ENCODE data around the gene SRSF5. TPM values are rescaled to one million over a fixed set of nuclear protein-coding genes. Genes with fewer than 3 reads are reported as not detected.
A peak's percentile ranks its signal among the peaks of the same experiment; 100 is the strongest.

SRSF5 gene
- total and polyA plus RNA-seq, 2 of the 13 experiments (the other 11 are each of a cell fraction or from before 2014, with no cell fraction given) = 189 to 277 TPM

DNA sequence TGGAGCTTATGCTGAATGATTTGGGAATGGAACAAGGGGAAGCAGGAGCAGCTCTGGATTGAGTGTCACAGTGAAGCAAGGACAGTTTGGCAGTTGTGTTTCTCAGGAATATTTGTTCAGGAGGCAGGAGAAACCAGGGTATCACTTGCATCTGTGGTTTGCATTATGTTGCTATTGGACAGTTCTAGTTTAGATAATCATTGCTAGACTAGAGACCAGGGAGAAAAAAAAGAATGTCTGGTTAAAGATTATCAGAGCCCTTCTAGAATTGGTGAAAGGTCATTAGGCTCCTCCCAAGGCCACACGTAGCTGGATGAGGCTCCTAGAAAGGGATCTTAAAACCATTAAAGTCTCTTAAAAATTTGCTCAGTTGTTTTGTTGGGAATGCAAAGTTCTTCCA lies 17.0 kb upstream of the SRSF5 start (continued):
- TF ChIP-seq, protein P1, sequence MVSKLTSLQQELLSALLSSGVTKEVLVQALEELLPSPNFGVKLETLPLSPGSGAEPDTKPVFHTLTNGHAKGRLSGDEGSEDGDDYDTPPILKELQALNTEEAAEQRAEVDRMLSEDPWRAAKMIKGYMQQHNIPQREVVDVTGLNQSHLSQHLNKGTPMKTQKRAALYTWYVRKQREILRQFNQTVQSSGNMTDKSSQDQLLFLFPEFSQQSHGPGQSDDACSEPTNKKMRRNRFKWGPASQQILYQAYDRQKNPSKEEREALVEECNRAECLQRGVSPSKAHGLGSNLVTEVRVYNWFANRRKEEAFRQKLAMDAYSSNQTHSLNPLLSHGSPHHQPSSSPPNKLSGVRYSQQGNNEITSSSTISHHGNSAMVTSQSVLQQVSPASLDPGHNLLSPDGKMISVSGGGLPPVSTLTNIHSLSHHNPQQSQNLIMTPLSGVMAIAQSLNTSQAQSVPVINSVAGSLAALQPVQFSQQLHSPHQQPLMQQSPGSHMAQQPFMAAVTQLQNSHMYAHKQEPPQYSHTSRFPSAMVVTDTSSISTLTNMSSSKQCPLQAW (CRISPR knock-in tag; IDR thresholded peaks at IDR 0.05) = no peak
- TF ChIP-seq ZMYM4 (CRISPR knock-in tag; IDR thresholded peaks at IDR 0.05) (0 out of 2 replicates have a peak, but pooled peaks have one; percentile 37), MIER2 (CRISPR knock-in tag; IDR thresholded peaks at IDR 0.05) (no peak), ELF1 (CRISPR knock-in tag; IDR thresholded peaks at IDR 0.05) (0 out of 2 replicates have a peak, but pooled peaks have one; percentile 5), NFYB (CRISPR knock-in tag; IDR thresholded peaks at IDR 0.05) (peak; percentile 64), ASH2L (IDR thresholded peaks at IDR 0.05; ENCODE audit: insufficient read length, low read depth, low read length) (peak; percentile 45), EED (CRISPR knock-in tag; IDR thresholded peaks at IDR 0.05) (no peak), ZNF292 (CRISPR knock-in tag; IDR thresholded peaks at IDR 0.05; ENCODE audit: borderline replicate concordance, low read depth) (peak; percentile 28; the same call in 1 of the 2 replicates), ZNF335 (CRISPR knock-in tag; IDR thresholded peaks at IDR 0.05) (no peak), NFYC (CRISPR knock-in tag; IDR thresholded peaks at IDR 0.05) (peak; percentile 40; the same call in 1 of the 2 replicates), HNRNPUL1 (IDR thresholded peaks at IDR 0.05; ENCODE audit: low read depth, low read length) (0 out of 2 replicates have a peak, but pooled peaks have one; percentile 39), MIXL1 (CRISPR knock-in tag; IDR thresholded peaks at IDR 0.05) (0 out of 2 replicates have a peak, but pooled peaks have one; percentile 22), GATAD2A (CRISPR knock-in tag; IDR thresholded peaks at IDR 0.05) (0 out of 2 replicates have a peak, but pooled peaks have one; percentile 13), PHF5A (CRISPR knock-in tag; IDR thresholded peaks at IDR 0.05; ENCODE audit: low read depth, unreplicated experiment) (peak; percentile 15), GLI4 (CRISPR knock-in tag; IDR thresholded peaks at IDR 0.05; ENCODE audit: borderline replicate concordance) (no peak), ZNF124 (CRISPR knock-in tag; IDR thresholded peaks at IDR 0.05) (0 out of 2 replicates have a peak, but pooled peaks have one; percentile 32), NR2F1 (CRISPR knock-in tag; IDR thresholded peaks at IDR 0.05) (0 out of 4 replicates have a peak, but pooled peaks have one; percentile 33 to 40), SAP130 (CRISPR knock-in tag; IDR thresholded peaks at IDR 0.05; ENCODE audit: low read depth) (peak; percentile 41), NR2F6 (IDR thresholded peaks at IDR 0.05) (peak; percentile 81), NR2F6 (CRISPR knock-in tag; IDR thresholded peaks at IDR 0.05) (peak; percentile 81), KAT7 (CRISPR knock-in tag; IDR thresholded peaks at IDR 0.05; ENCODE audit: borderline replicate concordance) (0 out of 2 replicates have a peak, but pooled peaks have one; percentile 22), ZNF614 (CRISPR knock-in tag; IDR thresholded peaks at IDR 0.05; ENCODE audit: borderline replicate concordance) (0 out of 2 replicates have a peak, but pooled peaks have one; percentile 25), RARA (CRISPR knock-in tag; IDR thresholded peaks at IDR 0.05) (peak; percentile 33; the same call in 1 of the 2 replicates), SIX1 (CRISPR knock-in tag; IDR thresholded peaks at IDR 0.05; ENCODE audit: borderline replicate concordance) (peak; percentile 39; the same call in 1 of the 2 replicates)
- TF ChIP-seq, protein P2, sequence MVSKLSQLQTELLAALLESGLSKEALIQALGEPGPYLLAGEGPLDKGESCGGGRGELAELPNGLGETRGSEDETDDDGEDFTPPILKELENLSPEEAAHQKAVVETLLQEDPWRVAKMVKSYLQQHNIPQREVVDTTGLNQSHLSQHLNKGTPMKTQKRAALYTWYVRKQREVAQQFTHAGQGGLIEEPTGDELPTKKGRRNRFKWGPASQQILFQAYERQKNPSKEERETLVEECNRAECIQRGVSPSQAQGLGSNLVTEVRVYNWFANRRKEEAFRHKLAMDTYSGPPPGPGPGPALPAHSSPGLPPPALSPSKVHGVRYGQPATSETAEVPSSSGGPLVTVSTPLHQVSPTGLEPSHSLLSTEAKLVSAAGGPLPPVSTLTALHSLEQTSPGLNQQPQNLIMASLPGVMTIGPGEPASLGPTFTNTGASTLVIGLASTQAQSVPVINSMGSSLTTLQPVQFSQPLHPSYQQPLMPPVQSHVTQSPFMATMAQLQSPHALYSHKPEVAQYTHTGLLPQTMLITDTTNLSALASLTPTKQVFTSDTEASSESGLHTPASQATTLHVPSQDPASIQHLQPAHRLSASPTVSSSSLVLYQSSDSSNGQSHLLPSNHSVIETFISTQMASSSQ (IDR thresholded peaks at IDR 0.05; ENCODE audit: low read depth) = peak; percentile 88
- TF ChIP-seq, protein P2 (CRISPR knock-in tag; IDR thresholded peaks at IDR 0.05; ENCODE audit: borderline replicate concordance) = peak; percentile 70; the same call in 1 of the 2 replicates
- TF ChIP-seq, protein P3, sequence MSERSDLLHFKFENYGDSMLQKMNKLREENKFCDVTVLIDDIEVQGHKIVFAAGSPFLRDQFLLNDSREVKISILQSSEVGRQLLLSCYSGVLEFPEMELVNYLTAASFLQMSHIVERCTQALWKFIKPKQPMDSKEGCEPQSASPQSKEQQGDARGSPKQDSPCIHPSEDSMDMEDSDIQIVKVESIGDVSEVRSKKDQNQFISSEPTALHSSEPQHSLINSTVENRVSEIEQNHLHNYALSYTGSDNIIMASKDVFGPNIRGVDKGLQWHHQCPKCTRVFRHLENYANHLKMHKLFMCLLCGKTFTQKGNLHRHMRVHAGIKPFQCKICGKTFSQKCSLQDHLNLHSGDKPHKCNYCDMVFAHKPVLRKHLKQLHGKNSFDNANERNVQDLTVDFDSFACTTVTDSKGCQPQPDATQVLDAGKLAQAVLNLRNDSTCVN (CRISPR knock-in tag; IDR thresholded peaks at IDR 0.05; ENCODE audit: borderline replicate concordance) = peak; percentile 99

All from HepG2 (cell line).